ENCODE measurements around the gene PLXNA2. TPM values are rescaled to one million over a fixed set of nuclear protein-coding genes. Genes with fewer than 3 reads are reported as not detected.

PLXNA2 gene
- total RNA-seq, 1 experiment from 2014 or later = 6.0 TPM

GRCh38 chr1:208224192-208224713, 19.9 kb downstream of the PLXNA2 start:
- no peak for DNase-seq (ENCODE audit: low read depth)

- peak; percentile 74 for DNase-seq (ENCODE audit: low read depth)
Observed at GRCh38 chr1:208223136-208223535, 21.0 kb downstream of the PLXNA2 start.

- no peak for DNase-seq (ENCODE audit: low read depth)
Observed at GRCh38 chr1:208222376-208223126, 21.6 kb downstream of the PLXNA2 start.

GRCh38 chr1:208221291-208221622, 22.9 kb downstream of the PLXNA2 start:
- no peak for DNase-seq (ENCODE audit: low read depth)

GRCh38 chr1:208219659-208220282, 24.4 kb downstream of the PLXNA2 start:
- DNase-seq (ENCODE audit: low read depth) = peak; percentile 95

GRCh38 chr1:208219098-208219658, 25.0 kb downstream of the PLXNA2 start:
- no peak for DNase-seq (ENCODE audit: low read depth)

GRCh38 chr1:208218237-208219097, 25.7 kb downstream of the PLXNA2 start:
- no peak for DNase-seq (ENCODE audit: low read depth)

GRCh38 chr1:208217781-208218180, 26.4 kb downstream of the PLXNA2 start:
- no peak for DNase-seq (ENCODE audit: low read depth)

- DNase-seq (ENCODE audit: low read depth) = no peak
Observed at GRCh38 chr1:208216806-208217205, 27.4 kb downstream of the PLXNA2 start.

- DNase-seq (ENCODE audit: low read depth) = peak; percentile 67
Observed at GRCh38 chr1:208216062-208216461, 28.1 kb downstream of the PLXNA2 start.

GRCh38 chr1:208215393-208215792, 28.8 kb downstream of the PLXNA2 start:
- DNase-seq (ENCODE audit: low read depth) = no peak

GRCh38 chr1:208213786-208214185, 30.4 kb downstream of the PLXNA2 start:
- no peak for DNase-seq (ENCODE audit: low read depth)

- DNase-seq (ENCODE audit: low read depth) = no peak
Observed at GRCh38 chr1:208212893-208213292, 31.3 kb downstream of the PLXNA2 start.

- peak; percentile 70 for DNase-seq (ENCODE audit: low read depth)
Observed at GRCh38 chr1:208211921-208212843, 32.0 kb downstream of the PLXNA2 start.

GRCh38 chr1:208209896-208210589, 34.1 kb downstream of the PLXNA2 start:
- no peak for DNase-seq (ENCODE audit: low read depth)

GRCh38 chr1:208209286-208209685, 34.9 kb downstream of the PLXNA2 start:
- no peak for DNase-seq (ENCODE audit: low read depth)

- DNase-seq (ENCODE audit: low read depth) = no peak
Observed at GRCh38 chr1:208208132-208208487, 36.1 kb downstream of the PLXNA2 start.

GRCh38 chr1:208207388-208208131, 36.6 kb downstream of the PLXNA2 start:
- peak; percentile 99 for DNase-seq (ENCODE audit: low read depth)

GRCh38 chr1:208206092-208206698, 38.0 kb downstream of the PLXNA2 start:
- DNase-seq (ENCODE audit: low read depth) = no peak
